Measurements from ENCODE around the gene PCSK6.
"Not testable (repeated sequence)": the region's sequence is repeated elsewhere in the genome, so short reads cannot be mapped to it uniquely, and the experiment has no call there.

PCSK6 gene

DNA sequence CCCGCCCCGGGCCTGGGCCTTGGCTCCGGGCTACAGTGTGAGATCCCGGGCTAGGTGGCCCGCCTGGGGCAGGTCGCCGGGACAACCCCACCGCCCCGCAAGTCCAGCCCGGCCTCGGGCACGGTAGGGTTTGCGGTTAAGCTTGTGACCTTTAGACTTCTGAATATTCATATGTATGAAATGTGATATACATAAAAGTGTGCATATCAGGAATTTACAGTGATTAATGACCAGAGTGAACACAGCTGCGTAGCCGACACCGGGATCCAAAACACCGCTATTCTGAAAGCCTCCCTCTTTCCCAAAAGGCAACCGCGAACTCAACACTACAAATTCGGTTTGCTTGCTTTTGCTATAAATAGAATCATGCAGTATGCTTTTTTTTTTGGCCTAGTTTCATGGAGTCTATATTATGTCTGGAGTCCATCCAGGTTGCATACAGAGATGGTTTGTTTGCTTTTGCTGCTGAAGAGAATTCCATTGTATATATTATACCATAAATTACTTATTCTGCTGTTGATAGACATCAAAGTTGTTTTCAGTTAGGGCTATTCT, 193.8 kb downstream of the PCSK6 start:
- TF ChIP-seq, protein P1, sequence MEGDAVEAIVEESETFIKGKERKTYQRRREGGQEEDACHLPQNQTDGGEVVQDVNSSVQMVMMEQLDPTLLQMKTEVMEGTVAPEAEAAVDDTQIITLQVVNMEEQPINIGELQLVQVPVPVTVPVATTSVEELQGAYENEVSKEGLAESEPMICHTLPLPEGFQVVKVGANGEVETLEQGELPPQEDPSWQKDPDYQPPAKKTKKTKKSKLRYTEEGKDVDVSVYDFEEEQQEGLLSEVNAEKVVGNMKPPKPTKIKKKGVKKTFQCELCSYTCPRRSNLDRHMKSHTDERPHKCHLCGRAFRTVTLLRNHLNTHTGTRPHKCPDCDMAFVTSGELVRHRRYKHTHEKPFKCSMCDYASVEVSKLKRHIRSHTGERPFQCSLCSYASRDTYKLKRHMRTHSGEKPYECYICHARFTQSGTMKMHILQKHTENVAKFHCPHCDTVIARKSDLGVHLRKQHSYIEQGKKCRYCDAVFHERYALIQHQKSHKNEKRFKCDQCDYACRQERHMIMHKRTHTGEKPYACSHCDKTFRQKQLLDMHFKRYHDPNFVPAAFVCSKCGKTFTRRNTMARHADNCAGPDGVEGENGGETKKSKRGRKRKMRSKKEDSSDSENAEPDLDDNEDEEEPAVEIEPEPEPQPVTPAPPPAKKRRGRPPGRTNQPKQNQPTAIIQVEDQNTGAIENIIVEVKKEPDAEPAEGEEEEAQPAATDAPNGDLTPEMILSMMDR (IDR thresholded peaks at IDR 0.05; ENCODE audit: low read depth, low read length, missing control alignments): no peak
- peak overlapping the region; percentile 88 for H3K4me3 ChIP-seq (ENCODE audit: low read depth, low read length)

DNA sequence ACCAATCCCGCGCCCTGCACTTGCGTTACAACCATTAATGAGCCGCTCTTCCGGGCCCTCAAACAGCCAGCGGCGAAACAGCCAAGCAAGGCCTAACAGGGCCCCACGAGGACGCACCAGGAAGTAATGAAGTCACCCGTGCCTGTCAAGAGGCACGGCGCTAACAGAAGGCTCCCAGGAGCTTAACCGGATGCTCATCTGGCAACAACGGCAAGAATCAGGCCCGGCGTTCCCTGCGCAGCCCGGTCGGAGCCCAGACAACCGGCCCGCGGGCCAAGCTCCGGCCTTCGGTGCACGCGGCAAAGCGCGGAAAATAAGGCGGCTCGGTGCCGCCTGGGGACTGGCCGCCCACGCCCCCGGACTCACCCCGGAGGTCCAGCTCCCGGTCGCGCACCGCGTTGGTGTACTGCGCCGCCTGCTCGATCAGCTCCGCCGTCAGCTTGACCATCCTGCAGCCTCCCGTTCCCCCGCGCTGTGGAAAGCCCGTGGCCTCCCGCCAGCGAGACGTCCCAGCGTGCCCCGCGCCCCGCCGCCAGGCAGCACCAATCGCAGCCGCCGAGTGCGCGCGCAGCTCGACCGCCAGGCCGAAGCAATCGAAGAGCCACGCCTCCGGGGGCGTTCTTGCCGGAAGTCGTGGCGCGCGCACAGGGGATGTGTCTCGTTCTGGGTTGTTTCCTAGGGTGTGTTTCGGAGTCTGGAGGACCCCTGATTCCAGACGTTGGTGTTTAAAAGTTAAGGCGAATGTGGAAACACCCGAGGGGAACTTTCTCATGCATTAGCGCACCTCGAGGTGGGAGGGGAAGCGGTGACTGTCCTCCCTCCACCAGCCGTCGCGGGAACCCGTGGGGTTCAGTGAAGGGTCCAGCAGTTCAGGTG, 194.5 kb downstream of the PCSK6 start, which contains the start of gene SNRPA1:
SNRPA1 (minus strand) TSS at position 518 of the 876 bp plus-strand sequence; CDS start at position 448, 70 bp downstream.
- Histone ChIP-seq H3K27ac (peak within 1 kb of the TSS; percentile 81), H3K4me3 (ENCODE audit: low read depth, low read length) (peak within 1 kb of the TSS; percentile 88), H3K36me3 (replicated peaks) (peaks cover 4% of the 10 kb centered on the region), H3K27me3 (replicated peaks) (no peaks in the 10 kb centered on the region)
- in situ Hi-C loops (cut with HindIII; ENCODE audit: low pct_ligation_motif_present, low sequenced_read_pairs): no loop called here
- TF ChIP-seq, protein P1 (IDR thresholded peaks at IDR 0.05; ENCODE audit: low read depth, low read length, missing control alignments): no peak
- DNase-seq: peak; percentile 93

More for the DNA sequence above, 193.8 kb downstream of the PCSK6 start:
- Histone ChIP-seq H3K36me3 (replicated peaks) (peaks cover 2% of the 10 kb centered on the region), H3K27me3 (replicated peaks) (no peaks in the 10 kb centered on the region), H3K27ac (peak overlapping the region; percentile 81)
- peak; percentile 7 for DNase-seq
- in situ Hi-C loops (cut with HindIII; ENCODE audit: low pct_ligation_motif_present, low sequenced_read_pairs): no loop called here

DNA sequence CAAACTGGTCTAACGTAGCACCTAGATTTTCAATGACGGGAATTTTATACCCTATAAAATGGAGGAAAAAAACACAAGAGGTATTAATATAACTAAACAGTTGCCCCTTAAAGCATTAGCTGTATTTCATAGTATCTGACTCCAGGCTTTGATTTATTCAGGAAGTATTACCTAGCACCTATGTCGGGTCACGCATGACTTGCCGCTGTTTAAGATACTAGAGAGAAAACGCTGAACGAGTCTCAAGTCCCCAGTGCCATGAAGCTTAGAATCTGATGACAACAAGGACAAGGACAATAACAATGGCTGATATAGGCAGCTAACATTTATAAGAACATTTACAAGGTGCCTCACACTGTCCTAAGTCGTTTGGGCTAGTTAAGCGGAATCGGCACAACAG, 196.4 kb downstream of the PCSK6 start:
- Histone ChIP-seq H3K27ac (no peak overlapping the region), H3K4me3 (ENCODE audit: low read depth, low read length) (peak overlapping the region; percentile 88), H3K36me3 (replicated peaks) (peaks cover 14% of the 10 kb centered on the region), H3K27me3 (replicated peaks) (no peaks in the 10 kb centered on the region)
- TF ChIP-seq, protein P1 (IDR thresholded peaks at IDR 0.05; ENCODE audit: low read depth, low read length, missing control alignments): no peak
- DNase-seq: no peak
- in situ Hi-C loops (cut with HindIII; ENCODE audit: low pct_ligation_motif_present, low sequenced_read_pairs): no loop called here

DNA sequence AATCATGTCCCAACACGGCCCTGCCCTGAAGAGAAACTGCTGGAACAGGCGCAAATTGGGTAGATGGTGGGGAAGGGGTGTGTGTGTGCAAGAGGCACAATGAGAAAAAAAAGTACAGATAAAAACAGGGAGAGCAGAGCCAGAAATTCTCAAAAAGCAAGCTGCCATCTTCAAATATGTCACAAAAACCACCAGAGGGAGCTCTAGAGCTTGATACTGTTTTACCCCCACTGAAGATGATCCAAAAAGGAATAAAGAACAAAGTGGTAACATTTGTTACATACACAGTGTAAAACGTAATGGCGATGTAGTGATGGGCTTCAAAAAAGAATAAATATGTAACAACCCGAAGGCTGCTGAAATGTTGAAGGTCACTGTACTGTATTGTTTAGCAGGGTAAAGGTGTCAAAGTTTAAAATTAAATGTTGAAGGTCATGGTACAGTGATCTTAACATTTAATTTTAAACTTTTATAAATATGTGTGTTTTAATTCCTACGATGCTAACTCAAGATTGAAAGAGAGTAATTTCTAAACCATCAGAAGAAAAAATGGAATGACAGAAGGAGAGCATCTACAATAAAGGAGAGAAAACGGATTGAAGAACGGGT, 200.5 kb downstream of the PCSK6 start:
- H3K4me3 ChIP-seq (ENCODE audit: low read depth, low read length): no peak overlapping the region
- peak; percentile 33 for DNase-seq
- H3K36me3 ChIP-seq (replicated peaks): peaks cover 46% of the 10 kb centered on the region
- no peak overlapping the region for H3K27ac ChIP-seq
- TF ChIP-seq, protein P1 (IDR thresholded peaks at IDR 0.05; ENCODE audit: low read depth, low read length, missing control alignments): peak; percentile 63
- in situ Hi-C loops (cut with HindIII; ENCODE audit: low pct_ligation_motif_present, low sequenced_read_pairs): no loop called here
- no peaks in the 10 kb centered on the region for H3K27me3 ChIP-seq (replicated peaks)

DNA sequence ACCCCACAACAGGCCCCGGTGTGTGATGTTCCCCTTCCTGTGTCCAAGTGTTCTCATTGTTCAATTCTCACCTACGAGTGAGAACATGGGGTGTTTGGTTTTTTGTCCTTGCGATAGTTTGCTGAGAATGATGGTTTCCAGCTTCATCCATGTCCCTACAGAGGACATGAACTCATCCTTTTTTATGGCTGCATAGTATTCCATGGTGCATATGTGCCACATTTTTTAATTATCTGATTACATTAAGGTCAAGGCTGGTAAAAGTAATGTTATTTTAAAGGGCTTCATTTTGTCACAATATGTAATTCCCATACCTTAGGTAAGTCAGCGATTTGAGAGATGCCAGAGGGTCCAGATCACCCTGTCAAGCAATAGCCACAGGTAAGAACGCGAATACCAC, 202.2 kb downstream of the PCSK6 start:
- H3K27me3 ChIP-seq (replicated peaks); DNase-seq; in situ Hi-C loops (cut with HindIII; ENCODE audit: low pct_ligation_motif_present, low sequenced_read_pairs); H3K4me3 ChIP-seq (ENCODE audit: low read depth, low read length); H3K27ac ChIP-seq: not testable (repeated sequence)
- H3K36me3 ChIP-seq (replicated peaks): peaks cover 60% of the 10 kb centered on the region

All from brain microvascular endothelial cell (primary cell).